Measurements from ENCODE around the gene KCNIP4.

GRCh38 chr4:21778702-21779101, 169.9 kb downstream of the KCNIP4 start:
- TF ChIP-seq CTCF (conservative IDR thresholded peaks at IDR 0.05; ENCODE audit: low read depth, low read length) (no peak), POLR2A (IDR thresholded peaks at IDR 0.05; ENCODE audit: low read depth, low read length) (no peak), FOS (IDR thresholded peaks at IDR 0.05; ENCODE audit: low read depth, low read length) (no peak), USF2 (IDR thresholded peaks at IDR 0.05; ENCODE audit: low read depth, low read length) (no peak)
